HepG2 (cell line): ENCODE data around the gene WSCD2. TPM values are rescaled to one million over a fixed set of nuclear protein-coding genes. Genes with fewer than 3 reads are reported as not detected.

Experiments used
- ATAC-seq: fragments of 200-7000 bp; cut with Tn5 transposase; 3 replicates; pipeline ENCODE4 v1.9.1; 2020; ENCODE audit warnings: mild to moderate bottlenecking, moderate library complexity
- BruUV-seq: library from RNA; stranded (reverse); fragments of 400-500 nt; replicated peaks from 2 replicates; lab custom pipeline; 2021; lab: Mats Ljungman, UMichigan
- CTCF ChIA-PET: fragments of 300-600 bp; formaldehyde crosslinking; extraction: SDS; loops from one replicate; lab custom pipeline; 2021; ENCODE audit warnings: low total read pairs, inconsistent platforms, low intra/inter-chr PET ratio; lab: Yijun Ruan, JAX
- POLR2A ChIA-PET: fragments of 350-600 bp; sonication (Branson Sonifier 250); formaldehyde crosslinking; loops from one replicate; lab custom pipeline; 2020; ENCODE audit warnings: antibody characterized with exemption, inconsistent platforms; lab: Yijun Ruan, JAX
- DNase-seq: peaks from one replicate; pipeline ENCODE4 v3.0.0-alpha.2; 2015; ENCODE audit warnings: low spot score
- FAIRE-seq: peaks from 3 replicates; lab custom pipeline; 2011; peaks lifted over from hg19 to GRCh38; lab: Jason Lieb, UNC
- H2AFZ ChIP-seq: one replicate; pipeline ENCODE4 v1.6.1; 2011; ENCODE audit warnings: low read length, inconsistent platforms
- H3K27ac ChIP-seq: fragments of 300-600 bp; 3 replicates; pipeline ENCODE4 v1.8.0; 2011; ENCODE audit warnings: mixed run types, mild to moderate bottlenecking, mixed read lengths, low read length, inconsistent platforms; ENCODE audit not compliant: insufficient read depth; ENCODE audit errors: extremely low read length
- H3K27me3 ChIP-seq, 2 experiments: fragments of 200-600 bp in 1 of 2; 2 replicates in 1 of 2; 3 replicates in 1 of 2; pipeline versions ENCODE4 v1.6.0 to v1.8.0; 2011; ENCODE audit warnings: low read length in 2 of 2, mild to moderate bottlenecking in 2 of 2, moderate library complexity in 2 of 2, inconsistent platforms in 1 of 2; ENCODE audit not compliant: insufficient read depth in 2 of 2, control insufficient read depth in 1 of 2
- H3K36me3 ChIP-seq, 2 experiments: fragments of 200-600 bp in 1 of 2; replicated peaks in 1 of 2; 2 replicates in 1 of 2; 3 replicates in 1 of 2; pipeline versions ENCODE4 v1.5.1 to v1.8.0; 2011; ENCODE audit warnings: low read length in 2 of 2, inconsistent platforms in 1 of 2; ENCODE audit not compliant: insufficient read depth in 2 of 2, control insufficient read depth in 1 of 2
- H3K4me1 ChIP-seq: 2 replicates; pipeline ENCODE4 v1.5.1; 2012; ENCODE audit warnings: low read length, inconsistent platforms; ENCODE audit not compliant: insufficient read depth
- H3K4me2 ChIP-seq: 2 replicates; pipeline ENCODE4 v1.6.0; 2011; ENCODE audit warnings: low read depth, low read length, inconsistent platforms
- H3K4me3 ChIP-seq, 3 experiments: fragments of 200-600 bp in 1 of 3; sonication (generic), shearing (Covaris generic) in 1 of 3; replicated peaks in 1 of 3; 2 replicates each; pipeline ENCODE4 v1.5.1; 2011 to 2016; ENCODE audit warnings: low read length in 3 of 3, inconsistent platforms in 2 of 3, low read depth in 2 of 3, mild to moderate bottlenecking in 2 of 3, control low read depth in 1 of 3, mixed read lengths in 1 of 3; ENCODE audit not compliant: insufficient read depth in 1 of 3
- H3K79me2 ChIP-seq: one replicate; pipeline ENCODE4 v1.6.1; 2011; ENCODE audit warnings: low read length, inconsistent platforms; ENCODE audit not compliant: insufficient read depth
- H3K9ac ChIP-seq: 2 replicates; pipeline ENCODE4 v1.6.0; 2011; ENCODE audit warnings: mild to moderate bottlenecking, low read depth, low read length, inconsistent platforms; ENCODE audit not compliant: insufficient read depth
- H3K9me3 ChIP-seq: 2 replicates; pipeline ENCODE4 v1.5.1; 2012; ENCODE audit warnings: mild to moderate bottlenecking, low read length
- H4K20me1 ChIP-seq: 2 replicates; pipeline ENCODE4 v1.6.0; 2011; ENCODE audit warnings: inconsistent platforms, mild to moderate bottlenecking, low read length, moderate library complexity; ENCODE audit not compliant: insufficient read depth
- GTF3A ChIP-seq: sonication (generic); formaldehyde crosslinking; conservative IDR thresholded peaks from 2 replicates; pipeline ENCODE4 v1.4.0; 2020; ENCODE audit warnings: mild to moderate bottlenecking, missing genetic modification reagents
- IKZF4 ChIP-seq: sonication (generic); formaldehyde crosslinking; IDR thresholded peaks from 2 replicates; pipeline ENCODE4 v1.5.1; 2020; ENCODE audit warnings: borderline replicate concordance, mild to moderate bottlenecking, low read depth, missing genetic modification reagents; ENCODE audit errors: not compliant biosample characterization
- IRX3 ChIP-seq: sonication (generic); formaldehyde crosslinking; IDR thresholded peaks from 2 replicates; pipeline ENCODE4 v1.8.1; 2023; ENCODE audit warnings: mild to moderate bottlenecking, low read depth, missing genetic modification reagents, borderline replicate concordance
- PLSCR1 ChIP-seq: sonication (generic); formaldehyde crosslinking; IDR thresholded peaks from 2 replicates; pipeline ENCODE4 v1.5.0; 2020; ENCODE audit warnings: missing genetic modification reagents, mild to moderate bottlenecking, borderline replicate concordance
- SAFB2 ChIP-seq: sonication (generic); formaldehyde crosslinking; IDR thresholded peaks from 2 replicates; pipeline ENCODE4 v1.5.1; 2020; ENCODE audit warnings: missing genetic modification reagents, low read depth, mild to moderate bottlenecking, borderline replicate concordance
- SYNCRIP ChIP-seq: fragments of 200-400 bp; formaldehyde crosslinking; IDR thresholded peaks from 2 replicates; pipeline ENCODE4 v1.6.1; 2018; ENCODE audit warnings: mild to moderate bottlenecking, low read depth, low read length; ENCODE audit not compliant: insufficient read depth
- WGBS: methylation state at CpG from one replicate; pipeline ENCODE4 v1.1.6; 2017; ENCODE audit warnings: low lambda C conversion rate; 5-methylcytosine and 5-hydroxymethylcytosine counted together
- in situ Hi-C: cut with HindIII; loops from 2 replicates; pipeline ENCODE4 v1.10.0; 2017; ENCODE audit warnings: low pct_unique_long_range_greater_than_20kb; ENCODE audit not compliant: extremely low pct_ligation_motif_present
- intact Hi-C: fragments of 100-400 bp; cut with micrococcal nuclease; formaldehyde crosslinking; loops from one replicate; pipeline ENCODE4 v1.10.0; 2022; ENCODE audit not compliant: unreplicated experiment
- polyA plus RNA-seq, 8 experiments: library from polyadenylated mRNA; depleted of rRNA in 3 of 8; stranded (reverse) in 7 of 8; unstranded in 1 of 8; fragments of >200 nt; fragmentation: Illumina TruSeq in 4 of 8; extraction: Trizol in 4 of 8; gene quantifications; 2 replicates each; pipeline versions ENCODE4 v1.2.1 to v1.2.3, GENCODE V29; 2011 to 2016; ENCODE audit warnings: low read depth in 4 of 8, missing spikeins in 1 of 8, mixed read lengths in 1 of 8; ENCODE audit not compliant: insufficient read depth in 1 of 8
- total RNA-seq, 5 experiments: library from RNA; depleted of rRNA; stranded (reverse); fragments of >200 nt; fragmentation: Illumina TruSeq; extraction: Trizol; gene quantifications; 2 replicates each; pipeline ENCODE4 v1.2.3, GENCODE V29; 2016; ENCODE audit warnings: low read depth in 1 of 5

WSCD2 gene
- total and polyA plus RNA-seq, 2 of the 13 experiments (the other 11 are each of a cell fraction or from before 2014, with no cell fraction given): not detected

GRCh38 chr12:108145011-108145410 lies 15.9 kb downstream of the WSCD2 start:
- TF ChIP-seq IRX3 (CRISPR knock-in tag): no peak
- CTCF ChIA-PET: no interaction called here
- Histone ChIP-seq H4K20me1 (no peaks in the 10 kb centered on the region), H3K4me1 (no peaks in the 10 kb centered on the region), H3K9ac (no peak overlapping the region), H3K36me3 (no peaks in the 10 kb centered on the region), H3K27me3 (peaks cover 1 to 5% of the 10 kb centered on the region in 2 experiments; a peak in 1 of 5 replicates), H3K9me3 (no peaks in the 10 kb centered on the region), H3K79me2 (no peaks in the 10 kb centered on the region), H2AFZ (no peak overlapping the region), H3K4me3 (no peak overlapping the region), H3K4me2 (no peak overlapping the region), H3K27ac (no peak overlapping the region)
- no peak for FAIRE-seq
- no peak for ATAC-seq
- 0% methylated on average over 2 of the region's 2 CpGs for WGBS
- DNase-seq: no peak
- POLR2A ChIA-PET: no interaction called here
- intact Hi-C loops (no loop called here), in situ Hi-C loops (no loop called here)
- BruUV-seq: no TSS peak

- H3K4me1 ChIP-seq: no peaks in the 10 kb centered on the region
- in situ Hi-C loops: no loop called here
- FAIRE-seq (no peak), DNase-seq (no peak), ATAC-seq (no peak)
- no peak overlapping the region for H3K4me2 ChIP-seq
- TF ChIP-seq SYNCRIP (no peak), IKZF4 (no peak), SAFB2 (CRISPR knock-in tag) (no peak), GTF3A (no peak), PLSCR1 (CRISPR knock-in tag) (no peak)
- ChIA-PET CTCF (no interaction called here), POLR2A (no interaction called here)
- H4K20me1 ChIP-seq: no peaks in the 10 kb centered on the region
- H3K27me3 ChIP-seq: peaks cover 3 to 5% of the 10 kb centered on the region in 2 experiments; a peak in 3 of 5 replicates
- H3K36me3 ChIP-seq: no peaks in the 10 kb centered on the region
- no TSS peak for BruUV-seq
- H3K79me2 ChIP-seq: no peaks in the 10 kb centered on the region
- intact Hi-C loops: no loop called here
- no peaks in the 10 kb centered on the region for H3K9me3 ChIP-seq
- no peak overlapping the region for H3K4me3 ChIP-seq
- no peak overlapping the region for H3K9ac ChIP-seq
- no peak overlapping the region for H3K27ac ChIP-seq
- H2AFZ ChIP-seq: no peak overlapping the region
- WGBS: 3% methylated on average over 4 of the region's 6 CpGs
These were observed 17.2 kb downstream of the WSCD2 start for GRCh38 chr12:108146035-108146893.
